Measurements from ENCODE around the gene KIAA1614.

The KIAA1614 gene

GRCh38 chr1:180911640-180912191 is 981 bp upstream of the KIAA1614 start:
- H3K4me3 ChIP-seq (ENCODE audit: low read depth, low read length), result peak overlapping the region; percentile 64
- CTCF ChIA-PET, result interaction anchor here (1.3 to 4.8 kb wide), 6 partner anchors 10 to 254 kb away, joined by 3 to 22 read pairs (median 8); no protein-coding TSS in a partner anchor
- no peak for TF ChIP-seq CTCF (IDR thresholded peaks at IDR 0.05; ENCODE audit: insufficient read depth, low read length, missing control alignments)
- POLR2A ChIA-PET, result interaction anchor here (0.6 to 1.0 kb wide), 4 partner anchors 14 to 1201 kb away, joined by 3 to 4 read pairs (median 3); no protein-coding TSS in a partner anchor
- no peak for DNase-seq (ENCODE audit: low read depth, low spot score)

- ChIA-PET CTCF (interaction anchor here (1.1 to 4.8 kb wide), 9 partner anchors 11 to 254 kb away, joined by 3 to 22 read pairs (median 4); no protein-coding TSS in a partner anchor), POLR2A (interaction anchor here (0.6 to 1.0 kb wide), 3 partner anchors 8 to 1202 kb away, joined by 3 read pairs; no protein-coding TSS in a partner anchor)
- TF ChIP-seq CTCF (IDR thresholded peaks at IDR 0.05; ENCODE audit: insufficient read depth, low read length, missing control alignments), result no peak
- no peak for DNase-seq (ENCODE audit: low read depth, low spot score)
- peak overlapping the region; percentile 64 for H3K4me3 ChIP-seq (ENCODE audit: low read depth, low read length)
Measured at GRCh38 chr1:180912211-180912800, 391 bp upstream of the KIAA1614 start.

DNA sequence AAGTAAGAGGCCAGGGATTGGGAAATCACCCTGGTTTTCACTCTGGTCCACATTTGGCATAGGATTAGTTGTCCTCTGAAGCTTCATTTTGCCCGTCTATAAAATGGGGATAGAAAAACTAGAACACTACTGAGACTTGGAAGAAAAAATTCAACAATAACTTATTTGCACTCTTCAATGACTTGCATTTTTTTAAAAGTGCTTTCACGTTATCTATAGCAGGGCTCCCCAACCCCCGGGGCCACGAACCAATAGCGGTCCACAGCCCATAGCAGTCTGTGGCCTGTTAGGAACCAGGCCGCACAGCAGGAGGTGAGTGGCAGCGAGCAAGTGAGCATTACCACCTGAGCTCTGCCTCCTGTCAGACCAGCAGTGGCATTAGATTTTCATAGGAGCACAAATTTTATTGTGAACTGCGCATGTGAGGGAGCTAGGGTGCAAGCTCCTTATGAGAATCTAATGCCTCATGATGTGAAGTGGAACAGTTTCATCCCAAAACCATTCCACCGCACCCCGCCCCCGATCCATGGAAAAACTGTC is 2.8 kb downstream of the KIAA1614 start:
- no peak for TF ChIP-seq CTCF (IDR thresholded peaks at IDR 0.05; ENCODE audit: insufficient read depth, low read length, missing control alignments)
- H3K4me3 ChIP-seq (ENCODE audit: low read depth, low read length), result no peak overlapping the region
- CTCF ChIA-PET, result interaction anchor here (0.6 to 4.8 kb wide), 3 partner anchors 109 to 398 kb away, joined by 3 to 22 read pairs (median 3); no protein-coding TSS in a partner anchor
- no peak for DNase-seq (ENCODE audit: low read depth, low spot score)
- POLR2A ChIA-PET, result no interaction called here

DNA sequence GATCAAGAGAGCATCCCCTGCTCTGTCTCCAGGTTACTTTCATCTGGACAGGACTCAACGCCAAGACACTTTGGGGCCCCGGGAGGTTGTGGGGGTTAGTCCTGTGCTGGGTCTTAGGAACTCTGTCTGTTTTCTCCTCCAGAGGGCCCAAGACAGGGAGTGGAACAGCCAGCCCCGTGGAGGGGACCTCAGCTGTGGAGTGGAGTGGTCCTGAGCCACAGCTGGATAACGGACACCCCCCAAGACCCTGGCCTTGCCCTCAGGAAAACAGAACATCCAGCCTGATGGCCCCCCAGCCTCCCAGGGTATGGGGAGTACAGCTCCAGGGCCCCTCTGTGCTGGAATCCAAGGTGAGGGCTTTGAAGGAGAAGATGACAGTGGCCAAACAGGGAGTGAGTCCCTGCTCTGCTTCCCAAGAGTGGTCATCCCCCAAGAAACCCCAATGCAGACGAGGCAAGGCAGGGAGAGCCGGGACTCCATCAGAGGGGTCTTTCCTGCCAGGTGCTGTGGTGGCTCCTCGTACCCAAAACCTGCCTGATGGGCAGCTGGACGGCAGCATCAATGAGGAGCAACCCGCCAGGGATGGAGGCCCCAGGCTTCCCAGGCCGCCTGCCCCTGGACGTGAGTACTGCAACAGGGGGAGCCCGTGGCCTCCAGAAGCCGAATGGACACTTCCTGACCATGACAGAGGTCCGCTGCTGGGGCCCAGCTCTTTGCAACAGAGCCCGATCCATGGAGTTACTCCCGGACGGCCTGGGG is 3.5 kb downstream of the KIAA1614 start:
- TF ChIP-seq CTCF (IDR thresholded peaks at IDR 0.05; ENCODE audit: insufficient read depth, low read length, missing control alignments), result no peak
- no peak for DNase-seq (ENCODE audit: low read depth, low spot score)
- no peak overlapping the region for H3K4me3 ChIP-seq (ENCODE audit: low read depth, low read length)
- POLR2A ChIA-PET, result no interaction called here
- CTCF ChIA-PET, result interaction anchor here (0.6 to 1.6 kb wide), 3 partner anchors 15 to 399 kb away, joined by 3 to 4 read pairs (median 3); no protein-coding TSS in a partner anchor

DNA sequence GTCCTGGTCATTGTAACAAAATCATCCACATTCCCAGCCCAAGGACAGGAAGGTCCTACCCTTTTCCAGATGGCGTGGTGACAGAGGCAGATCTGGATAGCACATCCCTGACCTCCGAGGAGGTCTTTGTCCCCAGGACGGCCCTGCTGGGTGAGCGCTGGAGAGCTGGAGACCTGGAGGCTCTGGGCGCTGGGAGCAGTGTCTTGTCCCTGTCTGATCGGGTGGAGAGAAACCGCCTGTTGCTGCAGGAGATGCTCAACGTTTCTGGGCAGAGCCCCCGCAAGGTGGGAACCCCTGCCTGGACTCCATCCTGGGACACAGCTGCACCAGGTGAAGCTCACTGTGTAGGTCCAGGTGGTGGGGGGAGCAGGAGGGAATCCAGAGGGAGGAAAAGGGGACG is 4.1 kb downstream of the KIAA1614 start:
- CTCF ChIA-PET, result interaction anchor here (0.8 to 1.6 kb wide), 2 partner anchors 16 to 22 kb away, joined by 3 to 4 read pairs; no protein-coding TSS in a partner anchor
- POLR2A ChIA-PET, result no interaction called here

More for the DNA sequence above, 4.1 kb downstream of the KIAA1614 start:
- no peak for TF ChIP-seq CTCF (IDR thresholded peaks at IDR 0.05; ENCODE audit: insufficient read depth, low read length, missing control alignments)
- no peak for DNase-seq (ENCODE audit: low read depth, low spot score)
- H3K4me3 ChIP-seq (ENCODE audit: low read depth, low read length), result no peak overlapping the region

Data from AG04449 (cell line).